Measurements from ENCODE around the gene PTF1A.

Gene PTF1A

DNA sequence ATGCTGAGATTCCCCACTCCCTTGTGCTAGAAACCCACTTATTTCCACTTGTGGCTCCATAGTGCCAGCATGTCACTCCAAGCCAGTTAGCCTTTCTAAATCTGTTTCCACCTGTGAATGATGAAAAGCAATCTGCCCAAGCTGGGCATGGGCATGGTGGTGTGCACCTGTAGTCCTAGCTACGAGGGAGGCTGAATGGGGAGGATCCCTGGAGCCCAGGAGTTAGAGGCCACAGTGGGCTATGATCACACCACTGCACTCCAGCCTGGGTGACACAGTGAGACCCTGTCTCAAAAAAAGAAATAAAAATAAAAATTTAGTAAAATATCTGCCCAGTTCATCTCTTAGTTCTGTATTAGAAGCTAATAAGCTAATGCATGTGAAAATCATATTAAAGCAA, 5.0 kb upstream of the PTF1A start:
- no peak for DNase-seq

DNA sequence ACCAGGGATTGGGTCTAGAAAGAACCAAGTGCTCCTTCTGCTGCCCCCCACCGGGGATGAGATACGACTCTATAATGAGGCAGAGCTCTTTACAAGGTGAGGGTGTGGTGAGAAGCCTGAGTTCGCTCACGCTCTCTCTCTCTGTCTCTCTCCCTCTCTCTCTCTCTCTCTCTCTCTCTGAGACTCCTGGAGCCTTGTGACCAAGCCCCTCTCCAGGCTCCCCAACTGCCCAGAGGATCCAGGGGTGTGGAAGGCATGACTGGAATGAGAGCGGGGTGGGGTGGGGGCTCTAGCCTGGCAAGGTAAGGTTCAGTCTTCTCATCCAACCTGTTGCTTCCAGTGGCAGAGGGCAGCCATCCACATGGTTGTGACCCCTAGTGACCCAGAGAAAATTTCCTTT, 3.1 kb upstream of the PTF1A start:
- DNase-seq = no peak

DNA sequence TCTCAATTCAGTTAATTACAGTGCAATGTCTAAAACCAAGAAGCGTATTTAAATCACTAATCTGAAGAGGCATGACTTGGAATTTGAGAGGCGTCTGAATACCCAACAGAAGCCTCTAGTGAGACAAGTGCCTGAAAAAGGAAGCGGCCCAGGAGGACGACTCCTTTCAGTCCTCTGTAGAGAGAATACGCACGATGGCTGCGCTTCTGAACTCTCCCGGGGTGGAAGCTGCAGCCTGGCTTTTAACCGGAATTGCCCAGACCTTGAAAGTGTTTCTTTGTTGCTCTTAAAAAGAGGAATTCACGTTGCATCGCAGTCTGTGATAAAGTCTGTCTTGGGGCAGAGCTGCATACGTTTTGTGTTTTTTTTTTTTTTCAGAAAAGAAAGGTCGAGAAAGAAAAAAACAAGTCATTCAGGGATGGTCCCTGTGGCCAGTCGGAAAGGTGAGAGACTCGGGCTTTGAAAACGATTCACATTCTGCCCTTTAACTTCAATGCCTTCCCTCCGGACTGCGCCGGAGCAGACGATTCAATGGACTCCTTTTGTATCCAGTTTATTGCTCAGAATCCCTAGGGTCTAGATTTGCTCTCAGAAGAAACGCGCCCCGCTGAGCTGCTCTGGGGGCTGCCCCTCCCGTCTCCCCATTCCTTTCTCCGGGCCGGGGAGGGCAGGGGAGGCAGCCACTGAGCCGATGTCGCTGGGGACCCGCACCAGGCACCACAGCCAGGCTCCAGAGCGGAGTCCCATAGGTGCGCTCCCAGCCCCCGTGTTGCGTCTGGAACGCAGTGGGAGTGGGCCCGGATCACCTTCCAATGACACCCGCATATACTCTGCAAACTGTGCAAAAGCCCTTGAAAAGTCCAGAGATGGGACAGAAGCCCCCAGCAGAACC, 994 bp upstream of the PTF1A start:
- DNase-seq = no peak

DNA sequence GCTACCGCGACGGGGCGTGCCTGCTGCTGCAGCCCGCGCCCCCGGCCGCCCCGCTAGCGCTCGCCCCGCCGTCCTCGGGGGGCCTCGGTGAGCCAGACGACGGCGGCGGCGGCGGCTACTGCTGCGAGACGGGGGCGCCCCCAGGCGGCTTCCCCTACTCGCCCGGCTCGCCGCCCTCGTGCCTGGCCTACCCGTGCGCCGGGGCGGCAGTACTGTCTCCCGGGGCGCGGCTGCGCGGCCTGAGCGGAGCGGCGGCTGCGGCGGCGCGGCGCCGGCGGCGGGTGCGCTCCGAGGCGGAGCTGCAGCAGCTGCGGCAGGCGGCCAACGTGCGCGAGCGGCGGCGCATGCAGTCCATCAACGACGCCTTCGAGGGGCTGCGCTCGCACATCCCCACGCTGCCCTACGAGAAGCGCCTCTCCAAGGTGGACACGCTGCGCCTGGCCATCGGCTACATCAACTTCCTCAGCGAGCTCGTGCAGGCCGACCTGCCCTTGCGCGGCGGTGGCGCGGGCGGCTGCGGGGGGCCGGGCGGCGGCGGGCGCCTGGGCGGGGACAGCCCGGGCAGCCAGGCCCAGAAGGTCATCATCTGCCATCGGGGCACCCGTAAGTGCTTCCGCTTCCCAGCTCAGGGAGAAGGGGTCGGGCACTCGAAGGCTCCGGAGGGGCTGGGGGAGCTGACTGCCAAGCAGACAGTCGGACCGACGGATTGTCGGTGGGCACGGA, 761 bp downstream of the PTF1A start:
- DNase-seq = no peak

DNA sequence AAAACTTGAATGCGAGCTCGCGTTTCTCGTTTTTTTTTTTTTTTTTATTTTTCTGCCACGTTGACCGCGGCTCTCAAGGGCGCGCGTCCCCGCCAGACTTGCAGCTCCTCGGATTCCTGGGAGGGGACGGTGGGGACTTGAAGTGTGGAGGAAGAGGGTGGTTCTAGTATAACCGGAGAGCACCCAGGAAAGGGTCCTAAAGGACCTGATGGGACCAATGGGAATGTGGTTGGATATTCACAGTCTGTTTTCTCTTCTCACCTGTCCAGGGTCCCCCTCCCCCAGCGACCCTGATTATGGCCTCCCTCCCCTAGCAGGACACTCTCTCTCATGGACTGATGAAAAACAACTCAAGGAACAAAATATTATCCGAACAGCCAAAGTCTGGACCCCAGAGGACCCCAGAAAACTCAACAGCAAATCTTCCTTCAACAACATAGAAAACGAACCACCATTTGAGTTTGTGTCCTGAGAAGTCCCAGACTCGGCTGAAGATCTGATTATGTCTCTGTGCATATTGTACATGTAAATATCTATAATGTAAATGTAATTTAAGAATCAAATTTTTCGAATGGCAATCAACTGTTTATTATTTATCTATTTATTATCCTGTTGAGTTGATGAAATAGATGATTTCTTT, 1.4 kb downstream of the PTF1A start:
- DNase-seq = no peak

DNA sequence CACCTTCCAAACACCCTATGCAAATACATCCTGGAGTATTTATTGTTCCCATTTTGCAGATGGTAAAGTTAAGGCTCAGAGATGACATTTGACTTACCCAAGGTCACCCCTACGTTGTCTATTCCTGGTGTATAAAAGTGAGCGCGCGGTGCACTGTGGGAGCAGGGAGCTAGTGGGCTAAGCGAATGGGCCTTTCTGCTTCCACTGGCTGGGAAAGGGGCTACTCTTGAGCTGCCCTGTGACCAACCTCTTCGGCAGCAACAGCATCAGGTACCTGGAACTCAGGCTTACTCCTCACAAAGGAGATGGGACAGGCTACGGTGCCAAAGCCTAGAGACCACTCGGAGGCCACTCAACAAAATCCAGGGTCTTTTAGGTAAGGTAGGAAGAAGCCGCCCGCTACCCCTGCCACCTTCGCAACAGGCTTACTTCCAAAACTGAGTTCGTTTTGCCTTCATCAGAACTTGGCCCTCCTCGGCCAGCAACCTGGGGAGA, 2.4 kb downstream of the PTF1A start:
- DNase-seq = no peak

DNA sequence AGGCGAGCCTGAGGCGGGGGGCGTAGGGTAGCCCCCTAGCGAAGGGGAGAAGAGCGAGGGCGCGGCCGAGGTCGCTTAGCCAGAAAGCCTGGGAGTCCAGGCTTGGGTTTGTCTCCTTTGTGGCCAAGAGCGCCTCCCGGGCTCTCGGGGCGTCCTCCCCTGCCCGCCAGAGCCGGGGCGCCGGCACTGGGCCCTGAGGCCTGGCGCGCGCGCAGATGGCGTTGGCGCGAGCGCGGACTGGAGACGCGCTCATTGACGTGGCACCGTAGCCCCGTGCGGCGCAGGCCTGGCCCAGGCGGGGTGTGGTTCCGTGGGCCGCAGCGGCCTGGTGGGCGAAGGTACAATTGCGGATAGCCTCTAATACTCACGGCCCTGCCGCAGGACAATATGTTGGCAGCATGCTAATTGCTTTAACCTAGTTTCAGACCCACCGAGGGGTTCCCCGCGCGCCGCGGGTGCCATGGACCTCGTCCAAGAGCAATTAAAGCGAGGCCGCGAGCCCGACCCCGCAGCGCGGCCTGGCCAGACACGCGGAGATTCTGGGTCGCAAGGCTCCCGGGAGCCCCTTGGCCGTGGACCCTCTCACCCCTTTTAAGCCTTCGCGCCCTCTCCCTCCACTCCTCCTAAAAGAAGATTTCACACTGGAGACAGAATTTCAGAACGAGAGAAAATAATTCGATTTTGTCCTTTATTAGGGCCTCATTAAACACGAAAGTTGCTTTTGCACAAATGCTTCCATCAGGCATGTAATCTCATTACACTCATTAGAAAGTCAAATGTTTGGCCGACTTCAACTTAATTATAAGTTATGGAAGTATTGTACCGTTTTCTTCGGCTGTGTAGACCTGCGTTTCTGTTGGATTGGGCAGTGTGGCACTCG, 3.1 kb downstream of the PTF1A start:
- DNase-seq = no peak

DNA sequence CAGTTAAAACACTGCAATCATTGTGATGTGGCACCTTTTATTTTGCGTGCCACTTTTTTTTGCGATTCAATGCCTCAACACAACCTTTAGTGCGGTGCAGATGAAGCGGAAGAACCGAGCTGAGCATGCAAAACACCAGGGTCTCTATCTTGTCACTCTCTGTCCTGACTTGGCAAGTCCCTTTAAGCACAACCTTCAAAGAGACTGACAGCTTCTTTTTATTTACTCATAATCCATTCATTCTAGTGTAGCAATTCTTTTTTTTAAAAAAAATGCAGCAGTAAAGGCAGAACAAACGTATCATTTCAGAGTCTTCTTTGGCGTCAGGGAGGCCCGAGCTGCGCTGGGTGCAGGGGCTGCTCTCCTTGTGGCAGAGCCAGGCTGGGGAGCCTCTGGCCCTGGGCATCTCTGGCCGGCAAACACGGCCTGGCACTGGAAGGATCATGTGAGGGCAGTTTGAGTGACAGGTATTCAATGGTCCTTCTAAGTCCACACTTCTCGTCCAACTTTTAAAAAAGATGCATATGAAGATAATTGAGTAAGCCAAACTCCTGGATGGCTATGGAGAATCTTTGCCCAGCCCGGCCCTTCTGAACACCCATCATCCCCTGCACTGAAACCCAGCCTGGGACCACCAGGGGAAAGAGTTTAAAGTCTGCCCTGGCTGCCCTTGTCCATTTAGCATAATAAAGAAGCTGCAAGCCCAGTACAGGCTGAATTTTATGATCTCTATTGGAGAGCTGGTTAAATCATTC, 3.9 kb downstream of the PTF1A start:
- no peak for DNase-seq

DNA sequence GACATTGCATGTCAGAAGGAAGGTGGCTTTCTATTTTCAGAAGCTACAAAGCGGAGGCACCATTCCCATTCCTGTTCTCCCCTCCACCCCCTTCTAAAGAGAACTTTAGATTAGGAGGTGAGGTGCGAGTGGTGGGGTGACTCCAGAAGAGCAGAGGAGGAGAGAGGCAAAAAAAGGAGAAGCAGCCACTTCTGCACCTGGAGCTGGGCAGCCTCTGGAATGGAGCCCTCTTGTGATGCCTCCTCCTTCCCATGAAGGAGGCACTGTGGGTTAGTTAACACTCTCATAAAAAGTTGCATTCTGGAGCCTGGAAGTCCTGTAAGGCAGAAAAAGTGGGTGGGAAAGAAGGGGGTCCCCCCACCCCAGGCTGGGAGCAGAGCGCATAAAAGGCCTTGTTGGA, 4.8 kb downstream of the PTF1A start:
- no peak for DNase-seq

DNA sequence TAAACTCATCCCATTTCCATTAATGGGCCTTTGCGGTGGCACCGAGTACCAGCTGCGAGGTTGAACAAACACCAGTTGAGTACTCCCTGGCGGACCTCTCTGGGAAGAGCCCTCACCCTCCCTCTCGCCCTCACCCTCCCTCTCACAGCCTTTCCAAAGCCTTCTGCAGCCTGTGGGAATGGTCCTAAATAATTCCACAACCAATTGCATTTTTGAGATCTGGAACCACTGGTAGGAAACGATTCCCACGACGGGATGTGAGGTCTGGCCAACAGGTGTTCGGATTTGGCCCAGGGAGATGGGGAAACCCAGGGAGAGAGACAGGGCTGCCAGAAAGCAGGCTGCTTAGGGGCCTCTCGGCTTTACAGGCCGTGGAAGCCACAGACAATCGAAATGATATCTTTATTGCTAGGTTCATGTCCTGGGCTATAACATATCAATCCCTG, 5.3 kb downstream of the PTF1A start:
- DNase-seq = no peak

DNA sequence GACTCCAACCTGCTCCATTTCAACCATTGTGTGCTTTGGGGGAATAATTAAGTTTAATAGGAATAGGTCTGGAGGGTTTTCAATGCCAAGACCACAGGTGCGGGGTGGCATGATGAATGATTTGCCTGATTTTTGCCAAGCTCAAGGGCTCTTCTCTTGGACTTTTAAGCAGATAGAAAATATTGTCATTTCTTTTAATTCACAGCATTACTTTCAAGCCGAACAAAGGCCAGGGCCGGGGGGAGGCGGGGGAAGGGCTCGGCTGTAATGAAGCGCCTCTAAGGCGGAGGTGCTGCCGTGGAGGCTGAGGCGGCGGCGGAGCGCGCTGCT, 6.5 kb downstream of the PTF1A start:
- no peak for DNase-seq

- no peak for DNase-seq
These were observed 7.0 kb downstream of the PTF1A start for GRCh38 chr10:23198940-23199767.

GRCh38 chr10:23199768-23200511, 7.8 kb downstream of the PTF1A start:
- DNase-seq = no peak

DNA sequence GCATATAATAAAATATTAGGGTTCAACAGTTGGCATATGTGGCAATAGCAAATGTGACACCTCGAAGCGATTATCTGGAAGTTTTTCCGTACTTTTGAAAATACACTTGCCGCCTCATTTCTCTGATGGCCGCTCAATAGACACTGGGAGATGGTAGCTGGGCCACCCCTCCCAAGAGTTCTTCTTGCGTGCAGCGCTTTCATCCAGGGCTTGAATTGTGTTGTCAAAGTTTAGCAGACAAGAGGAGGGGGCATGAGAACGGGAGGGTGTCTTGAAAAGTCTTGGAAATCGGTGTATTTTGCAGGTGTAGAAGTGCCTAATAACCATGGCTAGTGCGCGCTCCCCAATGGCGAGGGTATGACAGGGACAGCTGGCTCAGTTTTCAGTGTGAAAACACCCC, 8.5 kb downstream of the PTF1A start:
- DNase-seq = no peak

- DNase-seq = no peak
These were observed 9.0 kb downstream of the PTF1A start for GRCh38 chr10:23200997-23201652.

DNA sequence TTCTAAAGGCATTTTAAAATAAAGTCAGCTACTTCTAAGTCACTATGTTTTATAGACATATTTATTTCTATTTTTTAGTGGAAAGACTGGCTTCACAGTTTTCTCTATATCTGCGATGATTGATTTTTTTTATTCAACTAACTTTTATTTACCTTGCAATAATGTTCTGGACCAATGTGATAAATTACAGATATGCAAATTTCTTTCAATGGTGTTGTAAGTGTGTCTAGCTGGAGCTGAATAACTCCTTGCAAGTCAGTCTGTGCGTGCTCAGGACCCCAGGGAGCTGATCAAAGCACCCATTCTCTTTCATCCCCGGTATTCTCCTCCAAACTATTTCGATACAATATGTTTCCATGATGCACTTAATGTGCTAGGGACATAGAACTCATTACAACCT, 9.7 kb downstream of the PTF1A start:
- no peak for DNase-seq

GRCh38 chr10:23202779-23203178, 10.7 kb downstream of the PTF1A start:
- DNase-seq = no peak

DNA sequence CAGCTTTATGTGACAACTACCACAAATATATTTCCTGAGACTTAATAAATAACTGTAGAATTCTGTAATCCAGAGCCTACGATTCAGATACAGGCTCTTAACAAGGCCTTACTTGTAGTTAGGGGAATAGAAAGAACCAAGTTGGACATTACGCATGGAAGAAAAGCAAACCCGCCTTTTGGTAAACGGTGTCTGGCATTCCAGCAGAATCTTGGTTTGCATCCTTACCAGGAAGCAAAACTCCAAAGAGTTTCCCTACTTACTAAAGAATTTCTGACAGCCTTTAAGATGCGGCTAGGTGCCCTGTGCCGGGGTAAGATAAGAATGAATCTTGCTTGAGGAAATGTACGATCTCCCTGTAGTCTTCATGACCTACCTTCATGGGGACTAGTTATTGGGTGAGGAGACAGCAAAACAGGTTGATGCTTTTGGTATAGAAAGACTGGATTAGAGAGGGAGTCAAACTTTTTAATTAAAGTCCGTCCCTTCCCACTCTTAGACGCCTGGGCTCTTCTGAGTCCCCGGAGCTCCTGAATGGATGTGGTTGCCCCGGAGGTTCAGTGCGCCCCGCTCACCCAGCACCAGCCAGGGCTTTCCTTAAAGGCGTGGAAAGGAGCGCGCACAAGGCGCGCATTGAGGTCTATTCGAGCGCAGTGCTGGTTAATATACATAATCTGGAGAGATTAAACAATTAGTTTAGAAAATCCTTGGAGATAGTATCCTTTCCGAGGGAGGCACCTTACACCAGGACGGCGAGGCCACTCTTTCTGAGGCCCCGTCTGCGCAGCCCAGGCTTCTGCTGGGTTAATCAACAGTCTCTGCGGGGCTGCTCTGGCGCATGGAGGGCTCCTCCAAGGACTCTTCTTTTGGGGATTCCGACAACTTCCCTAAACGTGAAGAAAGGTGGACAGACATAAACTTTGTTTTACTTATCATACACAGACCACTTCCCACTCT, 11.5 kb downstream of the PTF1A start:
- DNase-seq = no peak

Measured in fibroblast of skin of scalp (primary cell).